Measurements from ENCODE around the gene NPM1.

DNA sequence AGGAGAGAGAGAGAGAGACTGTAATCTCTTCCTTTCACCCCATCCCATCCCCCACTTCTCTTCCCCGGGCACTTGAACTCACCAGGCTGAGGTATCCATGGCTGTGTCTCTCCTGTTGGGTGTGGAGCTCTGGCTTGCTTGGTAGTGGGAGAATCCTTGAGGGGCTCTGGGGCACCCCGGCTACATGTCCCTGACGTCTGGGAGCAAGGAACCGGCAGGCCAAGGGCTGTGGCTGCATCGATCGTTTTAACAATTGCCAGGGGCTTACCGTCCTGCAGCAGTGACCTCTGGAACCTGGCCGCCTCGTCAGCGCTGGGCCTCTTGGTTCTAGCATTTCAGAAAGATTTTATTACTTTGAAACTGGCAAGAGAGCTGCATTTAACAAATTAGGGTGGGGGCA is 61.8 kb downstream of the NPM1 start:
- no peak for TF ChIP-seq REST (IDR thresholded peaks at IDR 0.05; ENCODE audit: low read depth)
- TF ChIP-seq MAX (IDR thresholded peaks at IDR 0.05) = no peak
- TF ChIP-seq RAD21 (IDR thresholded peaks at IDR 0.05; ENCODE audit: low read depth) = no peak
- no peak for TF ChIP-seq TAF1 (IDR thresholded peaks at IDR 0.05; ENCODE audit: low read depth)
- no peak for TF ChIP-seq NFIC (IDR thresholded peaks at IDR 0.05)
- TF ChIP-seq CREB1 (IDR thresholded peaks at IDR 0.05; ENCODE audit: low read depth) = no peak
- no peak for TF ChIP-seq CEBPB (IDR thresholded peaks at IDR 0.05)
- TF ChIP-seq YY1 (IDR thresholded peaks at IDR 0.05; ENCODE audit: low read depth) = no peak
- no peak for TF ChIP-seq TEAD4 (IDR thresholded peaks at IDR 0.05)
- TF ChIP-seq FOXM1 (IDR thresholded peaks at IDR 0.05; ENCODE audit: borderline replicate concordance, low read depth) = no peak
